DND-41 (cell line): ENCODE results near the gene PLPPR1.

ENCODE experiments used
- ATAC-seq: fragments of 200-7000 bp; cut with Tn5 transposase; 3 replicates; pipeline ENCODE4 v1.9.1; 2021; ENCODE audit warnings: low read depth; ENCODE audit not compliant: insufficient read depth
- DNase-seq: peaks from one replicate; pipeline ENCODE4 v3.0.0-alpha.2; 2020
- H2AFZ ChIP-seq: 2 replicates; pipeline ENCODE4 v1.6.0; 2012; ENCODE audit warnings: low read depth, low read length
- H3K27ac ChIP-seq: 2 replicates; pipeline ENCODE4 v1.5.1; 2012; ENCODE audit warnings: low read length, inconsistent platforms
- H3K27me3 ChIP-seq: fragments of 200-600 bp; sonication (generic); 2 replicates; pipeline ENCODE4 v1.6.0; 2012; ENCODE audit warnings: low read length, mild to moderate bottlenecking, inconsistent platforms; ENCODE audit not compliant: insufficient read depth, poor library complexity
- H3K36me3 ChIP-seq: 2 replicates; pipeline ENCODE4 v1.5.1; 2012; ENCODE audit warnings: low read length, inconsistent platforms; ENCODE audit not compliant: insufficient read depth
- H3K4me1 ChIP-seq: 2 replicates; pipeline ENCODE4 v1.5.1; 2012; ENCODE audit warnings: mild to moderate bottlenecking, low read length; ENCODE audit not compliant: insufficient read depth
- H3K4me2 ChIP-seq: 2 replicates; pipeline ENCODE4 v1.6.0; 2012; ENCODE audit warnings: mild to moderate bottlenecking, moderate library complexity, low read length, inconsistent platforms; ENCODE audit not compliant: insufficient read depth
- H3K4me3 ChIP-seq, 2 experiments: fragments of 200-600 bp in 1 of 2; shearing (Covaris generic) in 1 of 2; 2 replicates each; pipeline ENCODE4 v1.5.1; 2012 to 2016; ENCODE audit warnings: inconsistent platforms in 2 of 2, low read length in 2 of 2, mild to moderate bottlenecking in 2 of 2, low read depth in 1 of 2, moderate library complexity in 1 of 2
- H3K79me2 ChIP-seq: 2 replicates; pipeline ENCODE4 v1.6.0; 2012; ENCODE audit warnings: low read length, inconsistent platforms; ENCODE audit not compliant: insufficient read depth
- H3K9ac ChIP-seq: 2 replicates; pipeline ENCODE4 v1.6.0; 2012; ENCODE audit warnings: low read depth, mild to moderate bottlenecking, inconsistent platforms, low read length, moderate library complexity
- H3K9me3 ChIP-seq: 2 replicates; pipeline ENCODE4 v1.5.1; 2012; ENCODE audit warnings: low read length, moderate library complexity, mild to moderate bottlenecking, inconsistent platforms; ENCODE audit not compliant: insufficient read depth, severe bottlenecking
- H4K20me1 ChIP-seq: 2 replicates; pipeline ENCODE4 v1.6.0; 2012; ENCODE audit warnings: low read length; ENCODE audit not compliant: insufficient read depth
- EZH2 ChIP-seq: IDR thresholded peaks from 3 replicates; pipeline ENCODE4 v1.6.1; 2012; ENCODE audit warnings: borderline replicate concordance, low read depth, mild to moderate bottlenecking, moderate library complexity, low read length, inconsistent platforms; ENCODE audit not compliant: severe bottlenecking
- TF ChIP-seq, protein P1 (sequence below): IDR thresholded peaks from 2 replicates; pipeline ENCODE4 v1.5.1; 2012; ENCODE audit warnings: borderline replicate concordance, low read length, moderate library complexity, mild to moderate bottlenecking; ENCODE audit not compliant: poor library complexity, severe bottlenecking; ENCODE audit errors: extremely low read depth

PLPPR1 gene

DNA sequence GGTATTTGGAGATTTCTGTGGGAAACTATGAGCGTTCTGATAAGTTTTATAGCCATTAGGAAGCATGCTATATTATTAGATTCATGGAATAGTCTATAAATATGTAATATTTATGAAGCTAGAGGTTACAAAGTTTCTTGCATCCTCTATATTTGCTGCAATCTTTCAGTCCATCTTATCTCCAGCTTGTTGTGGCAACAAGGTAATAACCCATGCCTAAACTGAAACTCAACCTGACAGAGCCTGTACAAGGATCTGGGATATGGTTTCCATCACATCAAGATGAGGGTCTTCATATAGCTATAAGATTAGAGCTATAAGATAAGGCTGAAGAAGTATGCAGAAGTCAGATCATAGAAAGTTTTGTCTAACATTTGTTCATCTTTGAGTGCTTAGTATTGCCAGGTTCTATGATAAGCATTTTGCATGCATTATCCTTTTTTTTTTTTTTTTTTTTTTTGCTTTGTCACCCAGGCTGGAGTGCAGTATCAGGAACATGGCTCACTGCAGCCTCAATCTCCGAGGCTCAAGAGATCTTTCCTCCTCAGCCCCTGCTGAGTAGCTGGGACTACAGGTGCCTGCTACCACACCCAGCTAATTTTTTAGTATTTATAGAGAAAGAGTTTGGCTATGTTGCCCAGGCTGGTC, 341.5 kb downstream of the PLPPR1 start:
- Histone ChIP-seq H3K4me2 (no peak overlapping the region), H3K4me3 (no peak overlapping the region), H3K79me2 (no peaks in the 10 kb centered on the region), H3K36me3 (no peaks in the 10 kb centered on the region), H3K27ac (no peak overlapping the region), H3K9ac (no peak overlapping the region), H3K4me1 (no peaks in the 10 kb centered on the region), H4K20me1 (no peaks in the 10 kb centered on the region), H3K27me3 (no peaks in the 10 kb centered on the region), H3K9me3 (no peaks in the 10 kb centered on the region), H2AFZ (no peak overlapping the region)
- no peak for ATAC-seq
- no peak for DNase-seq
- TF ChIP-seq EZH2: no peak

DNA sequence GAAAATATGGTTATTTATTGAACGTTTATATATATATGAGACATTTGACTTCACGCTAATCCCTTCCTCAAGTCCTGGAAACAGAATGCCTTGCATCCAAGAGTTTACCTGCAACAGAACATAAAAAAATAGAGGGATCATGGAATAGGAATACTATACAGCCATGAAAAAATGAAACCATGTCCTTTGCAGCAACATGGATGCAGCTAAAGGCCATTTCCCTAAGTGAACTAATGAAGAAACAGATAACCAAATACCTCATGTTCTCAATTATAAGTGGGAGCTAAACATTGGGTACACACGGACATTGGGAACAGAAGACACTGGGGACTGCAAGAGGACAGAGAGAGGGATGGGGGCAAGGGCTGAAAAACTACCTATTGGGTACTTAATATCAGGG, 343.3 kb downstream of the PLPPR1 start:
- no peaks in the 10 kb centered on the region for H3K36me3 ChIP-seq
- H3K4me1 ChIP-seq: no peaks in the 10 kb centered on the region
- H3K4me2 ChIP-seq: no peak overlapping the region
- no peaks in the 10 kb centered on the region for H4K20me1 ChIP-seq
- no peaks in the 10 kb centered on the region for H3K27me3 ChIP-seq
- no peaks in the 10 kb centered on the region for H3K79me2 ChIP-seq
- no peak overlapping the region for H2AFZ ChIP-seq
- no peak overlapping the region for H3K27ac ChIP-seq
- no peak overlapping the region for H3K4me3 ChIP-seq
- no peaks in the 10 kb centered on the region for H3K9me3 ChIP-seq
- TF ChIP-seq EZH2: no peak
- TF ChIP-seq, protein P1, sequence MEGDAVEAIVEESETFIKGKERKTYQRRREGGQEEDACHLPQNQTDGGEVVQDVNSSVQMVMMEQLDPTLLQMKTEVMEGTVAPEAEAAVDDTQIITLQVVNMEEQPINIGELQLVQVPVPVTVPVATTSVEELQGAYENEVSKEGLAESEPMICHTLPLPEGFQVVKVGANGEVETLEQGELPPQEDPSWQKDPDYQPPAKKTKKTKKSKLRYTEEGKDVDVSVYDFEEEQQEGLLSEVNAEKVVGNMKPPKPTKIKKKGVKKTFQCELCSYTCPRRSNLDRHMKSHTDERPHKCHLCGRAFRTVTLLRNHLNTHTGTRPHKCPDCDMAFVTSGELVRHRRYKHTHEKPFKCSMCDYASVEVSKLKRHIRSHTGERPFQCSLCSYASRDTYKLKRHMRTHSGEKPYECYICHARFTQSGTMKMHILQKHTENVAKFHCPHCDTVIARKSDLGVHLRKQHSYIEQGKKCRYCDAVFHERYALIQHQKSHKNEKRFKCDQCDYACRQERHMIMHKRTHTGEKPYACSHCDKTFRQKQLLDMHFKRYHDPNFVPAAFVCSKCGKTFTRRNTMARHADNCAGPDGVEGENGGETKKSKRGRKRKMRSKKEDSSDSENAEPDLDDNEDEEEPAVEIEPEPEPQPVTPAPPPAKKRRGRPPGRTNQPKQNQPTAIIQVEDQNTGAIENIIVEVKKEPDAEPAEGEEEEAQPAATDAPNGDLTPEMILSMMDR: no peak
- ATAC-seq (no peak), DNase-seq (no peak)
- H3K9ac ChIP-seq: no peak overlapping the region

DNA sequence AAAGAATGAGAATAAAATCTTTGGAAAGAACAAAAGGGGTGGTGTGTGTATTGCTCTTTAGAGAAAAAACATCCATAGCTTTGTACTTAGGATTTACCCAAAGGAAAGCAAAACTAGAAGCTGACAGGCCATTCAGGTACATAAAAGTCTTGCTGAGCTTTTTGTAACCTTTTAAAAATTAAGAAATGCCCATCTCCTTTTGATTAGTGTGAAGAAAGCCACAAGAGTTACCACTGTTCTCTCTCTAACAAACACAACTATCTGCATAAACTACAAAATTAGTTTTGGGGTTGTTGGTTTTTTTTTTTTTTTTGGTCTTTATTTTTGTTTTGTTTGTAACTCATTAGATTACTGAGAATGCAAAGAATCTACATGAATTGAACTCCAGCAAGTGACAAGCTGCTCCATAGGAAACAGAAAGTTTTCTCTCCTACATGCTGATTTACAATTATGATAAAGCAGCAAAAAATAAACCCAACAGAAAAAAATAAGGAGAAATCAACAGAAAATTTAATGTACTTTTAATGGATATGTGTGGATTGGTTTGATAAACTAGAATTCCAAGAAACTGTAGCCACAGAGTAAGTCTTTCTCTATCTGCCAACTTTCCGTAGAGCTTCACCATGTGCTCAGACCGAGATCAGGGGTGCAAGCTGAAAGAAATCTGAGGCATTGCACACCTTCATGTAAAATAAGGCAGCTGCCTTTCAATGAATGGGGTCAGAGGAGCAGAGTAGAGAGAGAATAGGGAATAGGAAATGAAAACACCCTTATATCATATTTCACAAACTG, 344.0 kb downstream of the PLPPR1 start:
- no peak overlapping the region for H3K4me3 ChIP-seq
- ATAC-seq (no peak), DNase-seq (no peak)
- H3K79me2 ChIP-seq: no peaks in the 10 kb centered on the region
- H3K4me1 ChIP-seq: no peaks in the 10 kb centered on the region
- no peak overlapping the region for H2AFZ ChIP-seq
- no peak overlapping the region for H3K4me2 ChIP-seq
- H4K20me1 ChIP-seq: no peaks in the 10 kb centered on the region
- H3K9me3 ChIP-seq: no peaks in the 10 kb centered on the region
- TF ChIP-seq, protein P1: no peak
- TF ChIP-seq EZH2: no peak
- H3K9ac ChIP-seq: no peak overlapping the region
- H3K27me3 ChIP-seq: no peaks in the 10 kb centered on the region
- H3K27ac ChIP-seq: no peak overlapping the region
- H3K36me3 ChIP-seq: no peaks in the 10 kb centered on the region
